SIG-M5 (cell line): ENCODE measurements around the gene ITM2B.
A peak's percentile ranks its signal among the peaks of the same experiment; 100 is the strongest.
"Not testable (repeated sequence)": the region's sequence is repeated elsewhere in the genome, so short reads cannot be mapped to it uniquely, and the experiment has no call there.

Experiments
- DNase-seq: peaks from one replicate; lab custom pipeline; 2025; lab: John Stamatoyannopoulos, UW

The ITM2B gene

GRCh38 chr13:48224701-48225100 is 8.3 kb upstream of the ITM2B start:
- DNase-seq, result no peak

GRCh38 chr13:48230541-48230940 is 2.5 kb upstream of the ITM2B start:
- DNase-seq, result no peak

GRCh38 chr13:48231080-48231479 is 1.9 kb upstream of the ITM2B start:
- DNase-seq, result no peak

- no peak for DNase-seq
These were observed 1.1 kb upstream of the ITM2B start for GRCh38 chr13:48231933-48232332.

- DNase-seq, result no peak
These were observed 473 bp upstream of the ITM2B start for GRCh38 chr13:48232420-48233045.

GRCh38 chr13:48233889-48234488 is 983 bp downstream of the ITM2B start:
- no peak for DNase-seq

GRCh38 chr13:48234566-48235340 is 1.7 kb downstream of the ITM2B start:
- no peak for DNase-seq

GRCh38 chr13:48235341-48236135 is 2.5 kb downstream of the ITM2B start:
- no peak for DNase-seq

GRCh38 chr13:48236528-48237353 is 3.7 kb downstream of the ITM2B start:
- peak; percentile 62 for DNase-seq

- DNase-seq, result not testable (repeated sequence)
These were observed 6.4 kb downstream of the ITM2B start for GRCh38 chr13:48239369-48239768.

GRCh38 chr13:48241651-48242050 is 8.6 kb downstream of the ITM2B start:
- DNase-seq, result no peak

GRCh38 chr13:48242677-48243076 is 9.7 kb downstream of the ITM2B start:
- DNase-seq, result no peak

GRCh38 chr13:48244159-48244558 is 11.2 kb downstream of the ITM2B start:
- no peak for DNase-seq

- no peak for DNase-seq
These were observed 13.1 kb downstream of the ITM2B start for GRCh38 chr13:48246102-48246501.

GRCh38 chr13:48249018-48249417 is 16.0 kb downstream of the ITM2B start:
- DNase-seq, result no peak

- DNase-seq, result no peak
These were observed 18.6 kb downstream of the ITM2B start for GRCh38 chr13:48251611-48252081.

- no peak for DNase-seq
These were observed 19.2 kb downstream of the ITM2B start for GRCh38 chr13:48252176-48252575.

- DNase-seq, result no peak
These were observed 20.8 kb downstream of the ITM2B start for GRCh38 chr13:48253849-48254248.

- DNase-seq, result no peak
These were observed 22.1 kb downstream of the ITM2B start for GRCh38 chr13:48255090-48255489.

- DNase-seq, result no peak
These were observed 22.9 kb downstream of the ITM2B start for GRCh38 chr13:48255954-48256353.

GRCh38 chr13:48258002-48258401 is 25.0 kb downstream of the ITM2B start:
- no peak for DNase-seq
